PC-3 (cell line): ENCODE results near the gene VPS37C.

ENCODE experiments used
- CTCF ChIP-seq: fragments of 300-600 bp; sonication (generic); conservative IDR thresholded peaks from 2 replicates; pipeline ENCODE4 v1.5.1; 2017; ENCODE audit warnings: antibody characterized with exemption, low read depth, mild to moderate bottlenecking, low read length
- EZH2 ChIP-seq: fragments of 300-600 bp; sonication (generic); IDR thresholded peaks from one replicate; pipeline ENCODE4 v1.6.1; 2017; ENCODE audit warnings: antibody characterized with exemption, mild to moderate bottlenecking, low read length; ENCODE audit not compliant: unreplicated experiment
- EZH2phosphoT487 ChIP-seq: fragments of 300-600 bp; sonication (generic); IDR thresholded peaks from 2 replicates; pipeline ENCODE4 v1.6.1; 2018; ENCODE audit warnings: mild to moderate bottlenecking, antibody characterized with exemption, low read length, borderline replicate concordance

GRCh38 chr11:61113201-61113600, 48.0 kb downstream of the VPS37C start:
- TF ChIP-seq CTCF (no peak), EZH2phosphoT487 (no peak), EZH2 (no peak)
